ENCODE measurements around the gene HEATR1.

Gene HEATR1

DNA sequence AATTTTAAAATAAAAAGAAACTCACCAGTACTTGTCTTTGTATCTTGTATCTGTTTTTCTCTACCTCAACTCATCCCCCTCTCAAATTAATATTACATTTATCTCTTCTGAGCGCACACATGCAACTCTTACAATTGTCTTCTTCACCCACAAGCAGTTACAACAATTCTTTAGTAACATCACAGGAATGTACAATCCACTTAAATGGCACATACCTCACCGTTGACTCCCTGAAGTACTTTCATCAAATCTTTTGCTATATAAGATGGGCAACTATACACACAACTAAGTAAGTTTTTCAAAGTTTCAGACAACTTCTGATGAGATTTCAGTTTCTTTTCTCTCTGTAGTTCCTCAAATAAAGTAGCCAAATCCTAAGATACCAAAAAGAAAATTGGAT, 28.3 kb downstream of the HEATR1 start:
- H4K20me1 ChIP-seq (ENCODE audit: control insufficient read depth, insufficient read depth, low read depth, low read length), result no peaks in the 10 kb centered on the region
- H3K9me3 ChIP-seq (ENCODE audit: control insufficient read depth, insufficient read depth, low read length), result no peaks in the 10 kb centered on the region
- no peak overlapping the region for H3K4me3 ChIP-seq (ENCODE audit: low read length)
- no peaks in the 10 kb centered on the region for H3K4me1 ChIP-seq (ENCODE audit: control insufficient read depth, low read length)
- H3K27ac ChIP-seq (ENCODE audit: low read depth, low read length), result no peak overlapping the region
- no peak for TF ChIP-seq EZH2phosphoT487 (IDR thresholded peaks at IDR 0.05; ENCODE audit: borderline replicate concordance, low read length)
- TF ChIP-seq, protein P1, sequence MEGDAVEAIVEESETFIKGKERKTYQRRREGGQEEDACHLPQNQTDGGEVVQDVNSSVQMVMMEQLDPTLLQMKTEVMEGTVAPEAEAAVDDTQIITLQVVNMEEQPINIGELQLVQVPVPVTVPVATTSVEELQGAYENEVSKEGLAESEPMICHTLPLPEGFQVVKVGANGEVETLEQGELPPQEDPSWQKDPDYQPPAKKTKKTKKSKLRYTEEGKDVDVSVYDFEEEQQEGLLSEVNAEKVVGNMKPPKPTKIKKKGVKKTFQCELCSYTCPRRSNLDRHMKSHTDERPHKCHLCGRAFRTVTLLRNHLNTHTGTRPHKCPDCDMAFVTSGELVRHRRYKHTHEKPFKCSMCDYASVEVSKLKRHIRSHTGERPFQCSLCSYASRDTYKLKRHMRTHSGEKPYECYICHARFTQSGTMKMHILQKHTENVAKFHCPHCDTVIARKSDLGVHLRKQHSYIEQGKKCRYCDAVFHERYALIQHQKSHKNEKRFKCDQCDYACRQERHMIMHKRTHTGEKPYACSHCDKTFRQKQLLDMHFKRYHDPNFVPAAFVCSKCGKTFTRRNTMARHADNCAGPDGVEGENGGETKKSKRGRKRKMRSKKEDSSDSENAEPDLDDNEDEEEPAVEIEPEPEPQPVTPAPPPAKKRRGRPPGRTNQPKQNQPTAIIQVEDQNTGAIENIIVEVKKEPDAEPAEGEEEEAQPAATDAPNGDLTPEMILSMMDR (IDR thresholded peaks at IDR 0.05; ENCODE audit: low read depth, low read length, poor library complexity, severe bottlenecking), result no peak
- 0 out of 2 replicates have a peak, but pooled peaks cover 3% of the 10 kb centered on the region for H3F3A ChIP-seq (ENCODE audit: control insufficient read depth, insufficient read depth)
- H3K79me2 ChIP-seq (ENCODE audit: control insufficient read depth, low read length), result no peaks in the 10 kb centered on the region
- H3K36me3 ChIP-seq (ENCODE audit: control insufficient read depth, low read length), result peaks cover 87% of the 10 kb centered on the region
- H3K4me2 ChIP-seq (ENCODE audit: low read length), result no peak overlapping the region
- H3K27me3 ChIP-seq (ENCODE audit: control insufficient read depth, low read length), result no peaks in the 10 kb centered on the region
- no peaks in the 10 kb centered on the region for H3K9me2 ChIP-seq (replicated peaks; ENCODE audit: control insufficient read depth, low read length)

DNA sequence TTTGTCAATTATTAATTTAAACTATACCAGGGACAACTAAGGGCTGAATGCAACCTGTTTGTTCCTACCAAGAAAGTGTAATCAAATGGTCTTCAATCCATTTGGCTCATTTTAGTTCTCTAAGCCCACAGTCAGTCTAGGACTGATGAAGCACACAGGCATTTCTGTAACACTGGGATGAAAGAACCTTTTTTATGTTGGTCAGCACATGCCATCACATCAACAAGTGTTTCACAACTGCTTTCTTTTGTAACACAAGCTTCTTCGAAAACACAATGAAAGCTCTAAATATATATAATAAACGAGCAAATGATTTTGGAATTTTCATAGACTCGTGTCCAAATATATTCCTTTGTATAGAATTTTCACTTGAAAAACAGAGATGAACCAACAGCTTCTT, 28.8 kb downstream of the HEATR1 start:
- Histone ChIP-seq H4K20me1 (ENCODE audit: control insufficient read depth, insufficient read depth, low read depth, low read length) (no peaks in the 10 kb centered on the region), H3K27me3 (ENCODE audit: control insufficient read depth, low read length) (no peaks in the 10 kb centered on the region), H3K36me3 (ENCODE audit: control insufficient read depth, low read length) (peaks cover 90% of the 10 kb centered on the region), H3K79me2 (ENCODE audit: control insufficient read depth, low read length) (no peaks in the 10 kb centered on the region), H3F3A (ENCODE audit: control insufficient read depth, insufficient read depth) (0 out of 2 replicates have a peak, but pooled peaks cover 3% of the 10 kb centered on the region), H3K9me2 (replicated peaks; ENCODE audit: control insufficient read depth, low read length) (no peaks in the 10 kb centered on the region), H3K4me1 (ENCODE audit: control insufficient read depth, low read length) (no peaks in the 10 kb centered on the region), H3K4me2 (ENCODE audit: low read length) (no peak overlapping the region), H3K4me3 (ENCODE audit: low read length) (no peak overlapping the region), H3K27ac (ENCODE audit: low read depth, low read length) (no peak overlapping the region), H3K9me3 (ENCODE audit: control insufficient read depth, insufficient read depth, low read length) (no peaks in the 10 kb centered on the region)
- TF ChIP-seq EZH2phosphoT487 (IDR thresholded peaks at IDR 0.05; ENCODE audit: borderline replicate concordance, low read length), result no peak
- TF ChIP-seq, protein P1 (IDR thresholded peaks at IDR 0.05; ENCODE audit: low read depth, low read length, poor library complexity, severe bottlenecking), result no peak

DNA sequence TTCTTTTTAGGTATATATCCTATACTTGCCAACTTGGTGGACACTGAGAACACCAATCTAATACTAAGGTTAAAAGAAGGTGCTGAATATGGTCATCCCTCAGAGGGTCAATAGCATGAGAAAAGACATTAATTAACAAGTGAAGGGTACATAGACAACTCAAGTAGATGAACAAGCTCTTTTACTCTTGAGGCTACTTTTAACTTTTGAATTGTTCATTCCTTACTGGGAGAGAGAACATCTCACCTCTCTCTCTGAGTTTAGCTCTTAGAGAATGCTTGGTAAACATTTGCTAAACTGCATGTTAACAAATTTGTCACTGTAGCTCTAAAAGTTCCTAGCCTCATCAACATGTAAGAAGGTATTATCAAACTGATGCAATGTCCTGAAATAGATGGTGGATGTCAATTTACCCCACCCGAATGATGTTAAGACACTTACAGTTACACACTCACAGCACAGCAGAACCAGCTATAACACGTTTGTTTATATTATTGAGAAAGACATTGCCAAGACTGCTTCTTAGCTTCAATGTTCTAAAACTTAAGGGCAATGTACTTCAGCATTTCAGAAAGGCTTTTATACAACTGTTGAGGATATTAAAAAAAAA, 35.9 kb downstream of the HEATR1 start:
- Histone ChIP-seq H3K27ac (ENCODE audit: low read depth, low read length) (no peak overlapping the region), H3K4me2 (ENCODE audit: low read length) (no peak overlapping the region), H3K36me3 (ENCODE audit: control insufficient read depth, low read length) (peaks cover 94% of the 10 kb centered on the region)

More for the DNA sequence above, 35.9 kb downstream of the HEATR1 start:
- TF ChIP-seq, protein P1 (IDR thresholded peaks at IDR 0.05; ENCODE audit: low read depth, low read length, poor library complexity, severe bottlenecking), result no peak
- no peaks in the 10 kb centered on the region for H3K79me2 ChIP-seq (ENCODE audit: control insufficient read depth, low read length)
- no peaks in the 10 kb centered on the region for H3K9me2 ChIP-seq (replicated peaks; ENCODE audit: control insufficient read depth, low read length)
- no peaks in the 10 kb centered on the region for H3K4me1 ChIP-seq (ENCODE audit: control insufficient read depth, low read length)
- no peak overlapping the region for H3K4me3 ChIP-seq (ENCODE audit: low read length)
- 0 out of 2 replicates have a peak, but pooled peaks cover 3% of the 10 kb centered on the region for H3F3A ChIP-seq (ENCODE audit: control insufficient read depth, insufficient read depth)
- no peaks in the 10 kb centered on the region for H3K9me3 ChIP-seq (ENCODE audit: control insufficient read depth, insufficient read depth, low read length)
- H4K20me1 ChIP-seq (ENCODE audit: control insufficient read depth, insufficient read depth, low read depth, low read length), result 0 out of 2 replicates have a peak, but pooled peaks cover 3% of the 10 kb centered on the region
- H3K27me3 ChIP-seq (ENCODE audit: control insufficient read depth, low read length), result no peaks in the 10 kb centered on the region
